HG03575 (cell line): ENCODE data around the gene KCNIP1.

Source experiments
- ATAC-seq: cut with Tn5 transposase; IDR thresholded peaks from one replicate; pipeline ENCODE4 v1.9.1; 2021; ENCODE audit not compliant: unreplicated experiment, insufficient number of reproducible peaks, low FRiP score; ENCODE audit errors: extremely low read depth

Gene KCNIP1

GRCh38 chr5:170481849-170482248, 22.0 kb upstream of the KCNIP1 start:
- ATAC-seq, result no peak

GRCh38 chr5:170482511-170482910, 21.3 kb upstream of the KCNIP1 start:
- no peak for ATAC-seq

GRCh38 chr5:170483701-170484458, 19.9 kb upstream of the KCNIP1 start:
- no peak for ATAC-seq

- ATAC-seq, result no peak
These were observed 19.4 kb upstream of the KCNIP1 start for GRCh38 chr5:170484459-170484831.

GRCh38 chr5:170484847-170485615, 18.8 kb upstream of the KCNIP1 start:
- ATAC-seq, result no peak

DNA sequence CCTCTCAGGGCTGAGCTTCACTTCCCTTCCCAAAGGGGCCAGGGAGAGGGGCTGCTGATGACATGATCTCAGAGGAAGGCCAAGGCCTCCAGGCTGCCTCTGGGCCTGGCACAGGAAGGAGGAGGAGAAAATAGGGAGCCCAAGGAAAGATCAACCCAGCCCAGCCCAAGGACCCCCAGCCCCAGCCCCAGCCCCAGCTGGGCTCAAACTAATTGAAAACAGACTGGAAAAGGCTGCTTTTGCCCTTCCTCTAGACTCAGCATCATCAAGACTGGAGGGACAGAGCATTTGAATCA, 18.3 kb upstream of the KCNIP1 start:
- ATAC-seq, result no peak

- no peak for ATAC-seq
These were observed 17.4 kb upstream of the KCNIP1 start for GRCh38 chr5:170486371-170486770.

GRCh38 chr5:170488570-170488969, 15.2 kb upstream of the KCNIP1 start:
- no peak for ATAC-seq

DNA sequence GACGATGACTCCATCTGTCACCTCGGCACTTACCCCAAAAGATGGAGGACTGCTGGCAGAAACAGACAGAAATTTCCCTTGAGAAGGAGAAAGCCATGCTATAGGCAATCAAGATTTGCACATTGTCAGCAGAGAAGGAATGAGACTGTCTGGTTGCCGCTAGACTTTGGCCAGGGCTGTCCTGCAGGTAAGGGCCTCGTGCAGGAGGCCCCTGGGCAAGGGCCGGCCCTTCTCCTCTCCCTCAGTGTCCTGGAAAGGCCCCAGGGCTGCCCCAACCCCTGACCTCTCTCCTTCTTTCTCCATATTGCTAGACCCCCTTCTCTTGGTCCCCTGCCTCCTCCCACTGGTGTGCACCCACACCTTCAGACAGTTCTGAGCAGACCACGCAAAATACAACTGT, 14.6 kb upstream of the KCNIP1 start:
- ATAC-seq, result no peak

DNA sequence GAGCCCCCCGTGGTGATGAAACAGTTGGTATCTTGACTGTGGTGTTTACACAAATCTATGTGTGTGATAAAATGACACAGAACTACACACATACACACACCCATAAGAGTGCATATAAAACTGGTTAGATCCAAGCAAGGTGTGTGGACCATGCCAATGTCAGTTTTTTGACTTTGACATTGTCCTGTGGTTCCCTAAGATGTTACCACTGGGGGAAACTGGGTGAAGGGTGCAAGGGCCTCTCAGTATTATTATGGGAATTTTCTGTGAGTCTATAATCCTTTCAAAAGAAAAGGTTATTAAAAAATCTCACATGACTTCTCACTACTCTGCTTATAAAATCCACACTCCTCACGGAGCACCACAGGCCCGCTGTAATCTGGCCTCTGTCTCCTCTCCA, 13.4 kb upstream of the KCNIP1 start:
- no peak for ATAC-seq

GRCh38 chr5:170491479-170491878, 12.3 kb upstream of the KCNIP1 start:
- ATAC-seq, result no peak

- no peak for ATAC-seq
These were observed 10.6 kb upstream of the KCNIP1 start for GRCh38 chr5:170493028-170493820.

GRCh38 chr5:170494041-170494440, 9.8 kb upstream of the KCNIP1 start:
- ATAC-seq, result no peak

DNA sequence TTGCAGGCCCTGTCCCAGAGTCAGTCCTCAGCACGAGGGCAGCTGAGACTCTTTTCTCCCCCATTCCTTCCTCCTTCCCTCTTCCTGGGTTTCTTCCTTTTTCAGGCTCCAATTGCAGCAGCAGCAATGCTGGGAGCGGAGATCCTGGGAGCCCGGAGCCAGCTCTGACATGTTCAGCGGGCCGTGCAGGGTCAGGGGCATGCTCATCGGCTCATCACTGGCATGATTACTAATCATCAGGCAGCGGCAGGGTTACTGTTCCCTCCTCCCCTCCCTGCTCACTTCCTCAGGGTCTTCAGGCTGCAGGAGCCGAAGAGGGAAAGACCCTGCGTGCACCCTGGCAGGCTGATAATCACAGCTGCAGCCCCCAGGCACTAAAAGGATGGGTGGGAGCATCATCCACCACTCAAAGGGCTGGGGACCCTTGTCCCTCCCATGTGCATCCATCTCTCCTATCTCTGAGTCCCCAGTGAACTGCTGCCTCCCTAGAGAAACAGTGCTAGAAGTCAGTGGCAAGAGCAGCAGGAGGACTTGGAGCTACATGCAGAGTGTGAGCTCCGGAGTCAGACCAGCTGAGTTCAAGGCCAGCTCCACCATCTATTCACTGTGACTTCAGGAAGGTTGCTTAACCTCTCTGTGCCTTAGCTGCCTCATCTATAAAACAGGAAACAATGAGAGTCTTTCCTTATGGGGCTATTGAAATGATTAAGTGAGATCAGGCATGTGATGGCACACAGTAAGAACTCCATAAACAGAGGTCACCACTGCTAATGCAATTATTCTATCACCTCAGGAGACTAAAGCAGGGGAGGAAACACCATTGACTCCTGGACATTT, 7.8 kb upstream of the KCNIP1 start:
- ATAC-seq, result no peak

DNA sequence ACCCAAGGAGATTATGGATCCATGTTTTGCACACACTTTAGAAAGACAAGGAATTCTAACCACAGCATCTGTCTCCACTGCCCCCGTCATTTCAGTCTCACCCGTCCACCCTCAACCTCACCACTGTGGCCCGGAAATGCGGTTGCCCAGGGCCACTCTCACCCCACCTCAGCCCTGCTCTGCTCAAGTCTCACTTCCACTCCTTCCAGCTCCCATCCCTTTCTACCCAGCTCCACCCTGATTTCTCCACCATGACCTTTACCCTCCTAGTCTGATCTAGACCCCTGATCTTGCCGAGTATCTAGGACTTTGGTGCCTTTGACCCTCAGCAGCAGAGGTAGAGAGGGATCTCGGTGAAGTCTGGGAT, 7.2 kb upstream of the KCNIP1 start:
- ATAC-seq, result no peak

- no peak for ATAC-seq
These were observed 6.3 kb upstream of the KCNIP1 start for GRCh38 chr5:170497311-170498038.

- ATAC-seq, result no peak
These were observed 4.9 kb upstream of the KCNIP1 start for GRCh38 chr5:170498811-170499351.

- ATAC-seq, result no peak
These were observed 4.2 kb upstream of the KCNIP1 start for GRCh38 chr5:170499621-170500020.
